HepG2 (cell line): ENCODE data around the gene KCTD19. TPM values are rescaled to one million over a fixed set of nuclear protein-coding genes. Genes with fewer than 3 reads are reported as not detected.

Experiments used
- ADNP ChIP-seq: sonication (generic); formaldehyde crosslinking; IDR thresholded peaks from 2 replicates; pipeline ENCODE4 v1.4.0; 2020; ENCODE audit warnings: missing genetic modification reagents
- FOXA1 ChIP-seq, 2 experiments: fragments of 450-650 bp in 1 of 2; sonication (generic) in 1 of 2; formaldehyde crosslinking in 1 of 2; IDR thresholded peaks; 2 replicates each; pipeline versions ENCODE4 v1.4.0 to v1.6.1; 2016 to 2020; ENCODE audit warnings: missing genetic modification reagents in 1 of 2
- HIVEP1 ChIP-seq: sonication (generic); formaldehyde crosslinking; IDR thresholded peaks from 2 replicates; pipeline ENCODE4 v1.4.0; 2020; ENCODE audit warnings: mild to moderate bottlenecking, missing genetic modification reagents
- MLLT10 ChIP-seq: sonication (generic); formaldehyde crosslinking; IDR thresholded peaks from 2 replicates; pipeline ENCODE4 v1.4.0; 2020; ENCODE audit warnings: missing genetic modification reagents
- MLXIP ChIP-seq: sonication (generic); formaldehyde crosslinking; IDR thresholded peaks from 2 replicates; pipeline ENCODE4 v1.9.0; 2021; ENCODE audit warnings: missing genetic modification reagents, borderline replicate concordance
- NBN ChIP-seq: fragments of 450-650 bp; conservative IDR thresholded peaks from 2 replicates; pipeline ENCODE4 v1.6.1; 2017
- RBAK ChIP-seq: sonication (generic); formaldehyde crosslinking; IDR thresholded peaks from 2 replicates; pipeline ENCODE4 v1.5.1; 2020; ENCODE audit warnings: mild to moderate bottlenecking, missing genetic modification reagents
- RORA ChIP-seq: sonication (generic); formaldehyde crosslinking; IDR thresholded peaks from 2 replicates; pipeline ENCODE4 v1.5.0; 2020; ENCODE audit warnings: mild to moderate bottlenecking, missing genetic modification reagents, moderate library complexity
- SUZ12 ChIP-seq: fragments of 150-350 bp; IDR thresholded peaks from 2 replicates; pipeline ENCODE4 v1.6.1; 2014; ENCODE audit warnings: low read depth, low read length
- U2AF1 ChIP-seq: fragments of 200-400 bp; formaldehyde crosslinking; optimal IDR thresholded peaks from 2 replicates; pipeline ENCODE3; 2017; ENCODE audit warnings: mild to moderate bottlenecking, low read depth, low read length
- ZC3H4 ChIP-seq: sonication (generic); formaldehyde crosslinking; IDR thresholded peaks from 2 replicates; pipeline ENCODE4 v1.4.0; 2020; ENCODE audit warnings: missing genetic modification reagents, borderline replicate concordance
- ZNF280B ChIP-seq: sonication (generic); formaldehyde crosslinking; IDR thresholded peaks from 2 replicates; pipeline ENCODE4 v1.5.0; 2020; ENCODE audit warnings: missing genetic modification reagents, mild to moderate bottlenecking, borderline replicate concordance
- ZNF318 ChIP-seq: sonication (generic); formaldehyde crosslinking; IDR thresholded peaks from 2 replicates; pipeline ENCODE4 v1.4.0; 2020; ENCODE audit warnings: mild to moderate bottlenecking, missing genetic modification reagents
- ZNF383 ChIP-seq: sonication (generic); formaldehyde crosslinking; IDR thresholded peaks from 2 replicates; pipeline ENCODE4 v1.4.0; 2020; ENCODE audit warnings: missing genetic modification reagents, mild to moderate bottlenecking, borderline replicate concordance
- ZNF496 ChIP-seq: sonication (generic); formaldehyde crosslinking; IDR thresholded peaks from 2 replicates; pipeline ENCODE4 v1.8.1; 2023; ENCODE audit warnings: mild to moderate bottlenecking, moderate library complexity, missing genetic modification reagents; ENCODE audit not compliant: insufficient replicate concordance
- ZNF678 ChIP-seq: sonication (generic); formaldehyde crosslinking; IDR thresholded peaks from 2 replicates; pipeline ENCODE4 v1.4.0; 2020; ENCODE audit warnings: mild to moderate bottlenecking, missing genetic modification reagents
- polyA plus RNA-seq, 8 experiments: library from polyadenylated mRNA; depleted of rRNA in 3 of 8; stranded (reverse) in 7 of 8; unstranded in 1 of 8; fragments of >200 nt; fragmentation: Illumina TruSeq in 4 of 8; extraction: Trizol in 4 of 8; gene quantifications; 2 replicates each; pipeline versions ENCODE4 v1.2.1 to v1.2.3, GENCODE V29; 2011 to 2016; ENCODE audit warnings: low read depth in 4 of 8, missing spikeins in 1 of 8, mixed read lengths in 1 of 8; ENCODE audit not compliant: insufficient read depth in 1 of 8
- total RNA-seq, 5 experiments: library from RNA; depleted of rRNA; stranded (reverse); fragments of >200 nt; fragmentation: Illumina TruSeq; extraction: Trizol; gene quantifications; 2 replicates each; pipeline ENCODE4 v1.2.3, GENCODE V29; 2016; ENCODE audit warnings: low read depth in 1 of 5

The KCTD19 gene
- total and polyA plus RNA-seq, 2 of the 13 experiments (the other 11 are each of a cell fraction or from before 2014, with no cell fraction given), result not detected

GRCh38 chr16:67247192-67248072 lies 79.1 kb downstream of the KCTD19 start, which contains the start of gene FHOD1 (continued):
- TF ChIP-seq ZNF383 (CRISPR knock-in tag), result no peak; the same call in 1 of the 2 replicates
- TF ChIP-seq FOXA1 (IDR thresholded peaks at IDR 0.05), result no peak
- TF ChIP-seq FOXA1 (CRISPR knock-in tag; IDR thresholded peaks at IDR 0.05), result no peak
- TF ChIP-seq NBN, result no peak
- TF ChIP-seq ADNP, result no peak
- no peak for TF ChIP-seq ZNF318 (CRISPR knock-in tag)
- no peak for TF ChIP-seq ZC3H4 (CRISPR knock-in tag)
- TF ChIP-seq U2AF1, result no peak
- no peak for TF ChIP-seq RORA
- no peak; the same call in 1 of the 2 replicates for TF ChIP-seq ZNF280B
- TF ChIP-seq MLXIP (CRISPR knock-in tag), result 0 out of 2 replicates have a peak, but pooled peaks have one; percentile 28
- no peak for TF ChIP-seq ZNF496 (CRISPR knock-in tag)
- TF ChIP-seq RBAK (CRISPR knock-in tag), result no peak
- no peak for TF ChIP-seq MLLT10 (CRISPR knock-in tag)
- TF ChIP-seq ZNF678 (CRISPR knock-in tag), result peak; percentile 66; the same call in 1 of the 2 replicates
- peak; percentile 61; the same call in 1 of the 2 replicates for TF ChIP-seq HIVEP1 (CRISPR knock-in tag)
- TF ChIP-seq SUZ12, result no peak
